Activated CD4-positive, alpha-beta T cell treated with anti-CD3 and anti-CD28 coated beads, Interleukin-2, amount 50 U/mL, for 48 hours (primary cell): Measurements from ENCODE around the gene LSM7.

ENCODE experiments used
- DNase-seq, 2 experiments: peaks; one replicate each; pipeline ENCODE4 v3.0.0-alpha.2; 2020

The LSM7 gene

GRCh38 chr19:2320939-2321338 is 7.4 kb downstream of the LSM7 start:
- no peak for DNase-seq

- no peak for DNase-seq
Measured at GRCh38 chr19:2320049-2320448, 8.3 kb downstream of the LSM7 start.

DNA sequence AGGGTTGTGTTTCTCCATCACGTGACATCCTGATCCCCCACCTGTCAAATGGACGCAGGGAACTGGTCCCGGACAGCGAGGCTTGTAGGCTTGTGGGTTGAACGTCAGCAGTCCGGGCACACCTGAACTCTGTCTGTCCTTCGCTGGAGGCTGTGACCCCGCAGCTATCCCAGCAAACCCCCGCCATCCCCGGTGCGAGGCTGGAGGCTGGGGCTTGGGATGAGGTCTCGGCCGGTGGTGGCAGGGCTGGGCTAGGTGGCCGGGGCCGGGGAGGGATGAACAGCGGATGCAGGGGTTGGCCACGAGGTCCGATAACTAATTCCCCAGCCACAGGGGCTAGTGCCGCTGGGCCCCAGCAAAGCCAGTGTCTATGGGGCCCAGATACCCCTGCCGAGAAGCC is 8.8 kb downstream of the LSM7 start:
- DNase-seq, result no peak

- DNase-seq, result no peak
Measured at GRCh38 chr19:2318923-2319322, 9.5 kb downstream of the LSM7 start.

DNA sequence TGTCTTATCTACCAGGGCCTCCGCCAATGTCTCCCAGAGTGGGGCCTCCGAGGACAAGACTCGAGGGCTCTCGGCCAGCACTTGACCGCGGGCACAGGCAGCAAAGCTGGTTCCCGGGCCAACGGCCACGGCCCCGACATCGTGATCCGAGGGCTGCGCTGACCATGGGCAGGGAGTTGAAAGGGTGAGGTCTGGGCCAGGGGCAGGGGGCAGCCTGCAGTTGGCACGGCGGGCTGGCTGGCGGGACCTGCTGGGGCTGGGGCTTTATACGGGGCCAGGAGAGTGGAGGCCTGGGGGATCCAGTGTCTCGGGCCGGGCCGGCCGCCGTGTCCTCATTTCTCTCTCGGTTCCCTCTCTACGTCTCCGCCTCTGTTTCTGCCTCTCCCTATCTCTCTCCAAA is 10.6 kb downstream of the LSM7 start:
- DNase-seq, result no peak

- no peak for DNase-seq
Measured at GRCh38 chr19:2317300-2317699, 11.1 kb downstream of the LSM7 start.

DNA sequence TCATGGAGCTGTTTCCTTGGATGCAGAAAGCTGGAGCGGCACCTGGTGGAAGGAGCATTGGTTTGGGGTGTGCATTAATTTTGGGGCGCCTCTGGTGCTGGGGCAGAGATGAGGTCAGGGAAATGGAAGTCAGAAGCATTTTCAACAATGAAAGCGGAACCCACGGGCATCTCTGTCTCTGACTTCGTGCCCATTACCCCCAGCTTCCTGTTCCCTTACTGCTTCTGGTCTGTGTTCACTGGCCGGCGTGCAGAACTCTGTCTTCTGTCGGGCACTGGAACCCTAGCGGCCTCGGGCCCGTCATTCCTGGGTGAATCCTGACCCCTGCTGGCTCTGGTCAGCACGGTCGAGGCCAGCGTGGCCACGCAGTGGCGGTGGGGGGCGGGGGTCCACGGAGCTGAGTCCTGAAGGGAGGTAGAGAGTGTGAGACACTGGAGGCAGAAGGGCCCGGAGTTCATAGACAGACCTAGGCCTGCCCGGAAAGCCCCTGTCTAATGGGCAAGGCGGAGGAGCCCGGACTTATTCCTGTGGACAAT is 12.5 kb downstream of the LSM7 start:
- peak in 1 of 2 experiments; percentile 32 for DNase-seq

DNA sequence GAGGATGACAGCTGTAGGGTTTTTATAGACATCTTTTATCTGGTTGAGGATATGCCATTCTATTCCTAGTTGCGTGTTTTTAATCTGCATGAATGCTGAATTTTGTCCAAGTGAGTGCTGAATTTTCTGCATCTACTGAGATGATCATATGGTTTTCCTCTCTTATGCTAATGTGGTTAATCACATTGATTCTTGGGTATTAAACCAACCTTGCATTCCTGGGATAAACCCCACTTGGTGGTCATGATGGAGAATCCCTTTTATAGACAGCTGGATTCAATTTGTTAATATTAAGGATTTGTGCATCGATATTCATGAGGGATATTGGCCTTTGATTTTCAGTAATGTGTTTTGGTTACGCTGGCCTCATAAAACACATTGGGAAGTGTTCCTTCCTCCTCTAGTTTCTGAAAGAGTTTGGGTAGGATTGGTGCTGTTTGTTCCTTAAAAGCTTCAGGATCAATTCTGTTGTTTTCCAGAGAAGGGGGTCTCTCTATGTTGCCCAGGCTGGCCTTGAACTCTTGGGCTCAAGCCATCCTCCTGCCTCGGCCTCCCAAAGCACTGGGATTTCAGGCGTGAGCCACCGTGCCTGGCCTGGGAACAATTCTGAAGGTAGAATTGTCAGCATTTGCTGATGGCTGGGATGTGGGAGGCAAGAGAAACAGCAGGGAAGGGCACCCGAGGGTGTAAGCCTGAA is 13.1 kb downstream of the LSM7 start:
- DNase-seq, result no peak

DNA sequence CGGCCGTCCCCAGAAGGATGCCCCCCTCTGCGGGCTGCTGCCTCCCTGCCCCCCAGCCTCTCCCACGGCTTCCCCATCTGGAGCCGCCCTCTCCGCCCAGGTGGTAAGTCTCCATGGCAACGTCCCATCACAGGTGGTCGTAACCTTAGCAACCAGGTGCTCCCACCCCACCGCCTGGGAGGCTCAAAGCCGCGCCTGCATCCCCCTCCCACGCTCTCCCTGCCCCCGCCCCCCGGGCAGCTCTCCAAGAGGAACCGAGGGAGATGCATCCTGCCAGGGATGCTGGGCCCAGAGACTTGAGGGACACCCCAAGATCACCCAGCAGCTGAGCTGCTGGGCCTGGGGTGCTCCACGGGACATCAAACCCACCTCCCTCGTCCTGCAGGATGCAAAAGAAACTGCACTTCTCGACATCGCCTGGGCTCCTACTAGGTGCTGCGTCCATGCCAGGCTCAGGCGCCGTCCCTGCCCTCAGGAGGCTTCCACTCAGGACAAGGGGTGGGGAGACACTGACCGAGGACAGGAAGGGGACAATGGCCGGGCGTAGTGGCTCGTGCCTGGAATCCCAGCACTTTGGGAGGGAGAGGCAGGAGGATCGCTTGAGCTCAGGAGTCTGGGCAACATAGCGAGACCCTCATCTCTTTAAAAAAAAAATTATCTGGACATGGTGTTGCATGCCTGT is 15.4 kb downstream of the LSM7 start:
- no peak for DNase-seq

- DNase-seq, result no peak
Measured at GRCh38 chr19:2311093-2311492, 17.3 kb downstream of the LSM7 start.

DNA sequence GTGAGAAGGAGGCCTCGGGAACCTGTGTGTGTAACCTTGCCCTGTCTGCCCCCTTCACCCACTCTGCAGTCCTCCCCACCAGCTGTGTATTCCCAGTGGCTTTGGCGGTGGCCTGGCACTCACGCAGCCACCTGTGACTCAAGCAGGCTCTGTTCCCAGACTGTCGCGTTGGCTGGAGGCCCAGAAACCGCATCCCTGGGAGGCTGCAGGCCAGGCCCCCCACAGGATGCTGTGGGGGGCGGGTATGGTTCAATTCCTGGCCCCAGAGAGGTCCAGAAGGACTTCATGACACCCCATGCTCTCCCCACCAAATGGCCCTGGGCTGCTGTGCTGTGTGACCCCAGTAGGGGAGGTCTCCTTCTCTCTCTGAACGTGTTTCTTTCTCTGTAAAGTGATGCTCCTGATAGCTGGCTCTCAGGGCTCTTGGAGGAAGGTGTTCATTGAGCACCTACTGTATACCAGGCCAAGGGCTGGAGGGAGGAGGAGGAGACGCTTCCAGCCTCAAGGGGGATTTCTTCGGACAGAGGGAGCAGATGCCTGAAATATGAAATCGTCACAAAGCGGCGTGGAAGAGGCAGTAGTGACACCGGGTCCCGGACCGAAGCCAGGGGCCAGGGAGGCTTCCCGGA is 18.5 kb downstream of the LSM7 start:
- DNase-seq, result no peak

DNA sequence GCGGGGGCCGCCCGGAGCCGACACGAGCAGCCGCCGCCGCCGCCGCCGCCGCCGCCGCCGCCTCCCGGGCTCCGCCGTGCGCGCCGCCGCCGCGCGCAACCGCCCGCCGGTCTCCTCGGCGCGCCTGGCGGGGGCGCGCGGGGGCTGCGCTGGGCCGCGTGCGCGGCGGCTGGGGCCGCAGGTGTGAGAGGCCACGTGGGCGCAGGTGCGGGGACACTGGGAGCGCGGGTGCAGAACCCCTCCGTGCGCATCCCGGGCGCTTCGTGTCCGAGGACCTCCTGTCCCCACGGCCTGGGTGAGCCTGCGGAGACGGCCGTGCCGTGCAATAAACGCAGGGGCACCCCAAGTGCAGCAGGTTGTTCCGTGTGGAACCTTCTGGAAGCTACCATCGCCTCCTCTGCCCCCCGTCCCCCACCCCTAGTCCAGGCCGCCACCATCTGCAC is 20.3 kb downstream of the LSM7 start, which contains the start of gene LINGO3:
TSS of gene LINGO3 (minus strand) at position 41 of the 443 bp plus-strand sequence. CDS start 16,378 bp downstream, outside the sequence.
- DNase-seq, result no peak

DNA sequence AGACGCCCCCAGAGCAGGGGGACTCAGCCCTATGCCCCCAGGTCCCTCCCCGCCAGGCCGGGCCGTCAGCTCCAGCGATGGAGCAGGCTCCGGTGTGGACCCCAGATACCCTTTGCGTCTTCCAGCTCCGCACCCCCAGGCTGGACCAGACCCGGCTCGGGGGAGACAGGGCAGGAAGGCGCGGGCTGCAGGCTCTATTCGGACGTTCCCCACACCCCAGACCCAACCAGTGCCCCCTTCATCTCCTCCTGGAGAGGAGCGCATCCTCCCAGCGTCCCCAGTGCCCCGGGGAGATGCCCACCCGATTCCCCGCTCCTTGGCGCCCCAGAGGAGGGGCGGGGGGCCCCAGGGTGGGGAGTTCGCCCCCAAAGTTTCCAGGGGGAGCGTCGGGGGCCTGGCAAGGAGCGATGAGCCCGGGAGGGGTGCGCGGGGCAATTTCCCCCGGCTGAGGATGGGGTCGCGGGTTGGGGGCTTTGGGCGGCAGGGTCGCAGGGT is 20.8 kb downstream of the LSM7 start:
- no peak for DNase-seq

GRCh38 chr19:2306971-2307370 is 21.4 kb downstream of the LSM7 start:
- no peak for DNase-seq

DNA sequence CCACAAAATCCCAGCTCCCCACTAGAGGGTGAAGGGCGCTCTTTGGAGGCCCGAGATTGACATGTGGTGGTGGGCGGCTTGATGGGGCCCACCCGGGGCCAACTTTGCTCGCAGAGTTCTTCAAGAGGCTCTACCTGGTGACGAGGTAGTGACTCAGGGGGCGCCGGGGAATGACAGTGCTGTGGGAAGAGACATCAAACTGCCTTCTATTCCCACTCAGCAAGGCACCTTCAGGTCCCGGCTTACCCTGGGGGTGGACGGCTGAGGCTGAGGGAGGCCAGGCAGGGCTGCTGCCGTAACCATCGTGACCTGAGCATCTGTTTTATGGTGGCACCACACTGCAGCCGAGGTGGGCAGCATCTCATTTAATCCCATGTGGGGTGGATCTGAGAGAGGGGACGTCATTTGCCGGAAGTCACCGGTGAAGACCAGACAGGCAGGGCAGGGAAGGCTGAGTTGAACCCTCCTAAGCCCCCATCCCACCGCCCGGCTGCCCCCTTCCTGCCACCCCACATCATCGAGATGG is 22.0 kb downstream of the LSM7 start:
- no peak for DNase-seq

DNA sequence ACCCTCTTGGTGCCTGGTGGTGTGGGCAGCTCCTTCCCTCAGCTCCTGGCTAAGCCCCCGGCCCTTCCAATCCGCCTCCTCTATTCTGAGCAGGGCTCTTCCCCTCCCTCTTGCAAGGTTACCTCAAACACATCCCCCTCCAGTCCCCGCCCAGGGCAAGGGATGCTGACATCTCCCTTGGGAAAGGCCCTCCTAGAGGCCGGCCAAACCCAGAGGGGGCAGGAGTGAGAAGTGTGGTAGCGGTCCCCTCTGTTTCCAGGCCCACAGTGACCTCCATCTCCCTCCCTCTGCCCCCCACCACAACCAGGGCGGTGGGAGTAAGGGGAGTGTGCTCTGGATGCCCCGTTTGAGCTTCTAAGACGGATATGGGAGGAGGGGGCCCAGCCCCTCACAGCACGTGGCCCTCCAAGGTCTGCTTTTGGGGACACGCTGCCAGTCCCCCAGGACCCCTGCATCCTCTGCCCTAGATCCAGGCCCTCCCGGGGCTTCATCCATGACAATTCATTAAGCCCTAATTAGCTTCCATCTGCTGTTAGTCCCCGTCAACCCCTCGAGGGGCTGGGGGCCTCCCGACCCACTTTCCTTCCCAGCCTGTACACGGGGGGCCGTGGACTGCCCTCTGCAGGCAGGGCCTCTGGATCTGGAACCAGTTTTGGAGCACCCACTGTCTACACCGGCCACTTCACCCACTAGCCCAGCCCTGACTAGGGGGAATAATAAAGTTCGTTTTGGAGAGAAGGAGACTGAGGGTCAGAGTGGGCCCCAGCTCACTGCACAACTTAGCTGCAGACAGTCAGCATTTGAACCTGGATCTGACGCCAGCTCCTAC is 22.7 kb downstream of the LSM7 start:
- no peak for DNase-seq

DNA sequence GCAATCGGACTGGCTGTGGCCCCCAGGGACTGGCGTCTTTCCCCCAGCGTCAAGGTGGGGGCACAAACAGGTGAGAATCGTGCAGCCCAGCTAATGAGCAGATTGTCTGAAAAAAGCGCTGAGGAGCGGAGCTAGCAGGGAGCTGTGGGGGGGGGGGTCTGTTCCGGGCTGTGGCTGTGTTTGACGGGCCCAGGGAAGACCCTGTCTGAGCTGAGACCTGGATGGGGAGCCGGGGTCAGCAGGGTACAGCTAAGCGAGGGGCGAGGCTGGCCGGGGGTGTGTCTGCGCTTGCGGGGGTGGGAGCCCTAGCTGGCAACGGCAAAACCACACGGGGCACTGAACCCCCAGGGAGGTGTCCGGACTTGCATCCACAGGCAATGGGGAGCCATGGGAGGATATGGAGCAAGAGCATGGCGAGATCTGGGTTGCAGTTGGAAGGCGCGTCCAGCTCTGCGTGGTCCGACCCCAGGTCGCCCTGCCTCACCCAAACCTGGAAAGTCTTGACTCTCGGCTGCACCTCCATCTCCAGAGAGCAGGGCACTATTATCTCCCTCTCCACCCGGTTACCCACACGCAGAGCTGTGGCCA is 25.1 kb downstream of the LSM7 start:
- DNase-seq, result no peak

GRCh38 chr19:2302319-2303210 is 25.8 kb downstream of the LSM7 start:
- DNase-seq, result no peak

DNA sequence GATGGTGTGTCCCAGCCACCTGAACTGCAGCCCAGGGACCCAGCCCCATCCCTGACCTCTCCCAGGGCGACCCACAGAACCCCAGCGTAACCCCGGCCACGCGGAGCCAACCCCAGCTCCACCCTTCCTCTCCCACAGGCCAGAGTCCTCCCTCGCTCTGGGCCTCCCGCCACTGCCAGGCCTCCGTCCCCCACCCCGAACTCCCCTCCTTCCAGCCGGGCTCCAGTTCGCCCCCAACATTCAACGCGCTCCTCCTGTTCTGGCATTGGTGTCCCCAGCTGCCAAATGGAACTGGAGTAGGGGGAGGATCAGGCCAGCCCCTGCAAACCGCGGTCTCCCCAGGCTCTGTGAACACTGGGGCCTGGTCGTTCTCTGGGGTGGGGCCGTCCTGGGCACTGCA is 27.9 kb downstream of the LSM7 start:
- no peak for DNase-seq

DNA sequence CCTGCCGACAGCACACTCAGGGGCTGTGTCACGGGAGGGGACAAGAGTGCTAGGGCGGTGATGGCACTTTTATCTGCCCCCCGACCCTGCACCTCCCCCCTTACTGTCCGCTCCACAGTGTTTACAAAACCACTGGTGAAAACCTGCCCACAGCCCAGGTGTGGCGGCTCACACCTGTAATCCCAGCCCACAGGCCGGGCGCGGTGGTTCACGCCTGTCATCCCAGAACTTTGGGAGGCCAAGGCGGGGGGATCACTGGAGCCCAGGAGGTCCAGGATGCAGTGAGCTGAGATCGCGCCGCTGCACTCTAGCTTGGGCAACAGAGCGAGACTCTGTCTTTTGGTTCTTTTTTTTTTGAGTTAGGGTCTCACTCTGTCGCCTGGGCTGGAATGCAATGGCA is 32.2 kb downstream of the LSM7 start:
- DNase-seq, result no peak
